ENCODE results near the gene USP2. TPM values are rescaled to one million over a fixed set of nuclear protein-coding genes. Genes with fewer than 3 reads are reported as not detected.

The USP2 gene
- total RNA-seq, 1 donor from 2014 or later = 6.7 TPM

DNA sequence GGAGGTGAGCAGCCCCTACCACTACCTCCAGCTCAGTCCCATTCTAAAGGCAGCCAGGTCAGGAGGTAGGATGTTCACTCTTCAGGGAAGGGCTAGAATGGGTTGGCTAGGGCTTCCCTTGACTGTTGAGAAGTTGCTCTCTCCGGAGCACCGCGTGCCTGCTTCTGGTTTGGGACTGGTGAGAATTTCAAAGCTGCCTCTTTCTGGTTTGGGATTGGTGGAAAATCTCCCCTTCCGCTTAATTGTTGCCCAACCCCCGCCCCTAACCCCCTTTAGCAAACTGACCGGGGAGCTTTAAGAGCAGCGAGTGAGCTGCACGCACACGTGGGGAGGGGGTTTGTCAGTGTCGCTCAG, 686 bp downstream of the USP2 start:
- Histone ChIP-seq H3K27ac (ENCODE audit: low read depth, low read length) (no peak overlapping the region), H3K27me3 (ENCODE audit: insufficient read depth, low read length) (peaks cover 9% of the 10 kb centered on the region), H3K9me3 (ENCODE audit: insufficient read depth, low read depth, low read length) (no peaks in the 10 kb centered on the region), H3K9ac (ENCODE audit: low read length) (peak overlapping the region; percentile 78), H3K79me2 (ENCODE audit: insufficient read depth, low read length) (no peaks in the 10 kb centered on the region), H2AFZ (ENCODE audit: low read depth, low read length) (peak overlapping the region; percentile 87), H3K4me3 (ENCODE audit: insufficient read depth, low read depth, low read length) (peak overlapping the region; percentile 55), H3K36me3 (ENCODE audit: insufficient read depth, low read length) (no peaks in the 10 kb centered on the region), H3K4me2 (ENCODE audit: low read length) (peak overlapping the region; percentile 91), H3K4me1 (ENCODE audit: insufficient read depth, low read length) (peaks cover 21% of the 10 kb centered on the region), H4K20me1 (ENCODE audit: insufficient read depth, low read length) (no peaks in the 10 kb centered on the region)
- peaks cover 9% of the 10 kb centered on the region for H3K4me1 Mint-ChIP-seq (ENCODE audit: low read depth, unreplicated experiment)
- H3K27ac Mint-ChIP-seq (ENCODE audit: unreplicated experiment) = no peak overlapping the region
- FAIRE-seq = no peak
- no peaks in the 10 kb centered on the region for H3K36me3 Mint-ChIP-seq (ENCODE audit: low read depth, unreplicated experiment)
- no peak overlapping the region for H3K4me3 Mint-ChIP-seq (ENCODE audit: unreplicated experiment)
- H3K27me3 Mint-ChIP-seq (ENCODE audit: low read depth, unreplicated experiment) = peaks cover 5% of the 10 kb centered on the region
- no peak for DNase-seq (ENCODE audit: low read depth)
- TF ChIP-seq, protein P1, sequence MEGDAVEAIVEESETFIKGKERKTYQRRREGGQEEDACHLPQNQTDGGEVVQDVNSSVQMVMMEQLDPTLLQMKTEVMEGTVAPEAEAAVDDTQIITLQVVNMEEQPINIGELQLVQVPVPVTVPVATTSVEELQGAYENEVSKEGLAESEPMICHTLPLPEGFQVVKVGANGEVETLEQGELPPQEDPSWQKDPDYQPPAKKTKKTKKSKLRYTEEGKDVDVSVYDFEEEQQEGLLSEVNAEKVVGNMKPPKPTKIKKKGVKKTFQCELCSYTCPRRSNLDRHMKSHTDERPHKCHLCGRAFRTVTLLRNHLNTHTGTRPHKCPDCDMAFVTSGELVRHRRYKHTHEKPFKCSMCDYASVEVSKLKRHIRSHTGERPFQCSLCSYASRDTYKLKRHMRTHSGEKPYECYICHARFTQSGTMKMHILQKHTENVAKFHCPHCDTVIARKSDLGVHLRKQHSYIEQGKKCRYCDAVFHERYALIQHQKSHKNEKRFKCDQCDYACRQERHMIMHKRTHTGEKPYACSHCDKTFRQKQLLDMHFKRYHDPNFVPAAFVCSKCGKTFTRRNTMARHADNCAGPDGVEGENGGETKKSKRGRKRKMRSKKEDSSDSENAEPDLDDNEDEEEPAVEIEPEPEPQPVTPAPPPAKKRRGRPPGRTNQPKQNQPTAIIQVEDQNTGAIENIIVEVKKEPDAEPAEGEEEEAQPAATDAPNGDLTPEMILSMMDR (IDR thresholded peaks at IDR 0.05; ENCODE audit: insufficient read depth, low read depth, low read length) = no peak
- TF ChIP-seq EZH2 (IDR thresholded peaks at IDR 0.05; ENCODE audit: insufficient read depth, low read length) = no peak
- H3K9me3 Mint-ChIP-seq (ENCODE audit: unreplicated experiment) = peaks cover 2% of the 10 kb centered on the region

DNA sequence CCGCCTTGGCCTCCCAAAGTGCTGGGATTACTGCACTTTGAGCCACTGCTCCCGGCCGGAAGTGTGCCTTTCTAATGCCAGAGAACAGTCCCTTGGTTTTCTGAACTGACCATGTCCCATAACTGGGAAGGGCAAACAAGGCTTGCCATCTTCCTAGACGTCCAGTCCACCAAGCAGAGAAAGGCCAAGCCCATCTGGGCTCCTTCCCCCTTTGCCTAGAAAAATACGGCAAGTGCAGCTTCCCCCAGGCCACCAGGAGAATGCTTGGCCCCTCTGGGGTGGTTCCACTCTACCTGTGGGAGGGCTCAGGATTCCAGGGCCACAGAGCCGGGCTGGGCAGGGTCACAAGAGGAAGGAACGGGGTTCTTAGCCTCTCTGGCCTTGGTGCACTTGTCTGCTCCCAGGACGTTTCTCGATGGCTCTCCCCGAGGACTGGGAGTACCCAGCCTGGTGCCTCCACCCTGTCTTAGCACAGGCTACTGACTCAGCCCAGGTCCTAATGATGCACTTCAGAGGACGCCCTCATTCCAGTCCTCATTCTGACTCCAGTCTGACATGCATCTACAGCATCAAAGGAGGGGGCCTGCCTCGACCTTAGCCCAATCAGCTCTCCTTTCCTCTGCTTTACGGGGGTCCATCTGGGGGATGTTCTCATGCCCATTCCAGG, 1.2 kb downstream of the USP2 start:
- Histone ChIP-seq H4K20me1 (ENCODE audit: insufficient read depth, low read length) (no peaks in the 10 kb centered on the region), H3K36me3 (ENCODE audit: insufficient read depth, low read length) (no peaks in the 10 kb centered on the region), H3K9me3 (ENCODE audit: insufficient read depth, low read depth, low read length) (no peaks in the 10 kb centered on the region), H3K79me2 (ENCODE audit: insufficient read depth, low read length) (no peaks in the 10 kb centered on the region), H3K9ac (ENCODE audit: low read length) (no peak overlapping the region), H3K27ac (ENCODE audit: low read depth, low read length) (no peak overlapping the region), H2AFZ (ENCODE audit: low read depth, low read length) (no peak overlapping the region), H3K4me3 (ENCODE audit: insufficient read depth, low read depth, low read length) (no peak overlapping the region), H3K4me1 (ENCODE audit: insufficient read depth, low read length) (peaks cover 26% of the 10 kb centered on the region), H3K4me2 (ENCODE audit: low read length) (peak overlapping the region; percentile 91), H3K27me3 (ENCODE audit: insufficient read depth, low read length) (peaks cover 9% of the 10 kb centered on the region)
- TF ChIP-seq, protein P1 (IDR thresholded peaks at IDR 0.05; ENCODE audit: insufficient read depth, low read depth, low read length) = no peak
- no peak for TF ChIP-seq EZH2 (IDR thresholded peaks at IDR 0.05; ENCODE audit: insufficient read depth, low read length)
- H3K36me3 Mint-ChIP-seq (ENCODE audit: low read depth, unreplicated experiment) = no peaks in the 10 kb centered on the region
- peaks cover 5% of the 10 kb centered on the region for H3K27me3 Mint-ChIP-seq (ENCODE audit: low read depth, unreplicated experiment)
- no peak overlapping the region for H3K4me3 Mint-ChIP-seq (ENCODE audit: unreplicated experiment)
- no peak for FAIRE-seq
- H3K9me3 Mint-ChIP-seq (ENCODE audit: unreplicated experiment) = peaks cover 2% of the 10 kb centered on the region
- DNase-seq (ENCODE audit: low read depth) = no peak
- H3K4me1 Mint-ChIP-seq (ENCODE audit: low read depth, unreplicated experiment) = peaks cover 11% of the 10 kb centered on the region
- H3K27ac Mint-ChIP-seq (ENCODE audit: unreplicated experiment) = no peak overlapping the region

DNA sequence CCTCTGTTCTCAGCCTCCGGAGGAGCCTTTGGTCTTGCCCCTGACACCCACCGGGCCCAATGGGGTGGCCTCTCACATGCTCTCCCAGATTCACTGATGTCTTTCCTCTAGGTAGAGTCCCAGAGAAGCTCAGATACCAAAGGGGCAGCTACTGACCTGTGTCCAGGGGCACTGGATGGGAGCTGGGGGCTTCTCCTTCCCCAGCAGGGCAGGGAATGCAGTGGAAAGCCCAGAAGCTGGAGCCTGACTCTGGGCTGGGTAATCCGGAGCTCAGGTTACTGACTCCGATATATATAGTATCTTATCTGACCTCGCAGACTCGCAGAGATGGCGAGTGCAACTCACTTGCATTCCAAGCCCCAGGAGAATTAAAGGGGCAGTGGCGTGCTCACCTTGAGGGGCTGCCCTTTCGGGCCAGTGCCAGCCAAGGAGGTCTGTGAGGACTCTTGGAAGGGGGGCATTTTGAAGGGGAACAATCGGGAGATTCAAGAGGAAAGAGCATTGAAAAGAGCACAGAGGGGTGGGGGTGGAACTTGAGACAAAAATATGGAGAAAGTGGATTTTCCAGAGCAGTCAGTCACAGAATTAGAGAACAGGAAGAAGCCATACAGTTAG, 2.5 kb downstream of the USP2 start:
- H3K4me1 ChIP-seq (ENCODE audit: insufficient read depth, low read length) = peaks cover 30% of the 10 kb centered on the region
- no peak for TF ChIP-seq EZH2 (IDR thresholded peaks at IDR 0.05; ENCODE audit: insufficient read depth, low read length)
- TF ChIP-seq, protein P1 (IDR thresholded peaks at IDR 0.05; ENCODE audit: insufficient read depth, low read depth, low read length) = no peak
- H3K36me3 ChIP-seq (ENCODE audit: insufficient read depth, low read length) = no peaks in the 10 kb centered on the region
- H3K9me3 ChIP-seq (ENCODE audit: insufficient read depth, low read depth, low read length) = no peaks in the 10 kb centered on the region
- no peak overlapping the region for H2AFZ ChIP-seq (ENCODE audit: low read depth, low read length)
- H3K4me3 Mint-ChIP-seq (ENCODE audit: unreplicated experiment) = peak overlapping the region; percentile 50
- FAIRE-seq (no peak), DNase-seq (ENCODE audit: low read depth) (no peak)
- H3K27ac ChIP-seq (ENCODE audit: low read depth, low read length) = no peak overlapping the region
- H3K4me2 ChIP-seq (ENCODE audit: low read length) = no peak overlapping the region
- peaks cover 5% of the 10 kb centered on the region for H3K27me3 Mint-ChIP-seq (ENCODE audit: low read depth, unreplicated experiment)
- no peak overlapping the region for H3K4me3 ChIP-seq (ENCODE audit: insufficient read depth, low read depth, low read length)
- H4K20me1 ChIP-seq (ENCODE audit: insufficient read depth, low read length) = no peaks in the 10 kb centered on the region
- H3K79me2 ChIP-seq (ENCODE audit: insufficient read depth, low read length) = no peaks in the 10 kb centered on the region
- H3K36me3 Mint-ChIP-seq (ENCODE audit: low read depth, unreplicated experiment) = no peaks in the 10 kb centered on the region
- H3K9ac ChIP-seq (ENCODE audit: low read length) = no peak overlapping the region
- H3K27ac Mint-ChIP-seq (ENCODE audit: unreplicated experiment) = peak overlapping the region; percentile 74
- peaks cover 2% of the 10 kb centered on the region for H3K9me3 Mint-ChIP-seq (ENCODE audit: unreplicated experiment)
- peaks cover 2% of the 10 kb centered on the region for H3K27me3 ChIP-seq (ENCODE audit: insufficient read depth, low read length)
- H3K4me1 Mint-ChIP-seq (ENCODE audit: low read depth, unreplicated experiment) = peaks cover 15% of the 10 kb centered on the region
